Stimulated activated CD4-positive, alpha-beta T cell treated with anti-CD3 and anti-CD28 coated beads, Interleukin-4, amount 100 ng/mL, for 4 hours (primary cell): ENCODE results near the gene SNCB.

Source experiments
- DNase-seq, 2 experiments: peaks; one replicate each; pipeline ENCODE4 v3.0.0-alpha.2; 2020

SNCB gene

GRCh38 chr5:176660860-176661641 is 30.7 kb upstream of the SNCB start:
- DNase-seq = peak; percentile 74 to 81

- DNase-seq = no peak
Measured at GRCh38 chr5:176660530-176660859, 30.2 kb upstream of the SNCB start.

GRCh38 chr5:176659860-176660461 is 29.6 kb upstream of the SNCB start:
- no peak for DNase-seq

GRCh38 chr5:176659512-176659839 is 29.1 kb upstream of the SNCB start:
- DNase-seq = no peak

- DNase-seq = no peak
Measured at GRCh38 chr5:176658817-176659511, 28.6 kb upstream of the SNCB start.

GRCh38 chr5:176658007-176658599 is 27.8 kb upstream of the SNCB start:
- DNase-seq = peak; percentile 55 to 66

GRCh38 chr5:176656467-176656990 is 26.2 kb upstream of the SNCB start:
- no peak for DNase-seq

- DNase-seq = peak in 1 of 2 experiments; percentile 57
Measured at GRCh38 chr5:176654856-176655255, 24.5 kb upstream of the SNCB start.

GRCh38 chr5:176653401-176654385 is 23.4 kb upstream of the SNCB start:
- DNase-seq = peak; percentile 76 to 96

GRCh38 chr5:176652136-176652535 is 21.8 kb upstream of the SNCB start:
- DNase-seq = no peak

GRCh38 chr5:176651472-176651980 is 21.2 kb upstream of the SNCB start:
- DNase-seq = no peak

- DNase-seq = no peak
Measured at GRCh38 chr5:176650354-176650884, 20.1 kb upstream of the SNCB start.

GRCh38 chr5:176648474-176649194 is 18.3 kb upstream of the SNCB start:
- peak in 1 of 2 experiments; percentile 44 for DNase-seq

GRCh38 chr5:176647843-176648473 is 17.6 kb upstream of the SNCB start:
- DNase-seq = no peak

GRCh38 chr5:176647030-176647842 is 16.9 kb upstream of the SNCB start, which contains the start of gene TSPAN17:
TSPAN17 (plus strand) TSS chr5:176647484; CDS start chr5:176647616, 132 bp downstream.
- DNase-seq = peak; percentile 94 to 99

- no peak for DNase-seq
Measured at GRCh38 chr5:176646707-176647029, 16.3 kb upstream of the SNCB start.

- no peak for DNase-seq
Measured at GRCh38 chr5:176646049-176646706, 15.8 kb upstream of the SNCB start.

- no peak for DNase-seq
Measured at GRCh38 chr5:176644878-176645670, 14.7 kb upstream of the SNCB start.
